GM18517 (cell line): ENCODE data around the gene ADGRL2.

Experiments used
- ATAC-seq: cut with Tn5 transposase; IDR thresholded peaks from one replicate; pipeline ENCODE4 v1.9.1; 2021; ENCODE audit warnings: mild to moderate bottlenecking, moderate library complexity; ENCODE audit not compliant: unreplicated experiment

Gene ADGRL2

GRCh38 chr1:81976539-81976938, 175.8 kb downstream of the ADGRL2 start:
- no peak for ATAC-seq

DNA sequence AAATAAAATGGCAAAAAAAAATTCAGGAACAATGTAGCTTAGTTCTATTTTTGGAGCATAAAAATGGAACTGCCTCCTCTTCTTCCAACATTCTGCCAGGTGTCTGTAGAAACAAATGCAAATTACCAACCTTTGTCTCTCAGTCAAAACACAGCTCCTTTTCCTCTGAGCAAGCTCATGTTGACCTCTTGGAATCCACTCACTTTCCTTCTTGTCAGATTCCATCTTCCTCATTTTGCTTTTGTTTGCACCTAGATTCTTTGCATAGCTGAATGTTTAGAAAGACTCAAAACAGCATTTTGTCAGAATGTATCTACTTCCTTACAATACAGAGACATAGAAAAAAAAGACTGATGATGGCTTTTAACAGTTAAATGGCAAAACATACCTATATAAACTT, 178.2 kb downstream of the ADGRL2 start:
- ATAC-seq = no peak

DNA sequence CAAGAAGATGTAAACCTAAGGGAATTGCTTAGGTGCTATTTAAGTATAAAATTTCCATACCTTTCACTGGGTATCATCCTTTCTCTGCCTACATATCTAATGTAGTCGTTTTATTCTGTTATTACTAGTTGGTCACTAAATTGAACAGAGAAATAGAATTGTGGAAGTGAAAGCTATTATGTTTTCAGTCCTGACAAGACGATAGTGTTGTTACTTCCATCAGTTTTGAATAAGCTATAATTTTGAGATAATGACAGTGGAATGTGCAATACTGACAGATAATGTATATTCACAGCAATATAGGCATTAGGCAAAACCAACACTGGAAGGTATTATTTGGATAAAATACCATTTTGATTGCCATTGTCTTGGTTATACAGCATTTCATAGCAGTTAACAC, 181.8 kb downstream of the ADGRL2 start:
- no peak for ATAC-seq

DNA sequence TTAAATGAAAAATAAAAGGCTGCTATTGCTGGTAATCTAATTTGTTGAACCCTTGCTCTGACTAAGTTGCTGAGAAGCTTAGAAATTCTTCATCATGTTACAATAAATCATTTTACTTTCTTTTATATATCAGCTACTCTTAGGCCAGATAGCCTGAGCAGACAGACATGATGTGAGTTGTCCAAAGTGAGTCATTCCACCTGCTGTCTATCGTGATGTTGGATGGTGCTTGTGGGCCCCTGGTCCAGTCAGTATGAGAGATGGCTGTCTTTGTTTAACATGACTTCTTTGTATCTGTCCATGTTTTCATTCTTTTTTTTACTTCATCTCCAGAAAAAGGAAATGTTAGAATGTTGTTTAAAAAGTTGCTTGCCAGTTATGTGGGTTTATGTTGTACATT, 188.8 kb downstream of the ADGRL2 start:
- no peak for ATAC-seq

DNA sequence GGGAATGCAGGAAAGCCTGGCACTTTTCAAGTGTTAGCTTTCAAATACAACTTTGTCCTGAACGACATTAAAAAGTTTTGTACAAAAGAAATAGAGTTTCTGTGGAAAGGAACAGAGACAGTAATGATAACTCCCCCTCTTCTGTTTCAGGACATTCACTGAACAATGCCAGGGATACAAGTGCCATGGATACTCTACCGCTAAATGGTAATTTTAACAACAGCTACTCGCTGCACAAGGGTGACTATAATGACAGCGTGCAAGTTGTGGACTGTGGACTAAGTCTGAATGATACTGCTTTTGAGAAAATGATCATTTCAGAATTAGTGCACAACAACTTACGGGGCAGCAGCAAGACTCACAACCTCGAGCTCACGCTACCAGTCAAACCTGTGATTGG, 189.5 kb downstream of the ADGRL2 start:
- ATAC-seq = no peak

DNA sequence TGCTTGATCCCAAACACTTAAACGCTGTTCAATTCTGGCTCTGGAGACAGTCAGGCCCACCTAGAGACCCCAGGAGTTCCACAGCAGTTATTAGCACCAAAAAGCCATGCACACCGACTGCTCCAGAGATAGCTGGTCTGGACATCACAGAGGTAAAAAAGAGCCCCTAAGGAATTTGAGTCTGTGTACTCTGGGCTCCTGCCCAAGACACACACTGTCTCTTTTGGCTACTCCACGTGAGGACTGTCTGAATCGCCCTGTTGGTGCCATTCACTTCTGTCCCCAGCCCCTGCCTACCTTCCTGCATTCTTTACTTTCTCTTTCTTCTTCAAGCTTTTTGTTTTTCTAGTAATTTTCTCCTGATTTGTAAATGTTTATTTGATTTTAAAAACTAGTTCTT, 197.4 kb downstream of the ADGRL2 start:
- ATAC-seq = no peak

GRCh38 chr1:81999364-81999763, 198.6 kb downstream of the ADGRL2 start:
- ATAC-seq = no peak

- no peak for ATAC-seq
These were observed 199.5 kb downstream of the ADGRL2 start for GRCh38 chr1:82000221-82000620.

GRCh38 chr1:82001345-82001744, 200.6 kb downstream of the ADGRL2 start:
- ATAC-seq = no peak

GRCh38 chr1:82007804-82008203, 207.1 kb downstream of the ADGRL2 start:
- ATAC-seq = no peak

DNA sequence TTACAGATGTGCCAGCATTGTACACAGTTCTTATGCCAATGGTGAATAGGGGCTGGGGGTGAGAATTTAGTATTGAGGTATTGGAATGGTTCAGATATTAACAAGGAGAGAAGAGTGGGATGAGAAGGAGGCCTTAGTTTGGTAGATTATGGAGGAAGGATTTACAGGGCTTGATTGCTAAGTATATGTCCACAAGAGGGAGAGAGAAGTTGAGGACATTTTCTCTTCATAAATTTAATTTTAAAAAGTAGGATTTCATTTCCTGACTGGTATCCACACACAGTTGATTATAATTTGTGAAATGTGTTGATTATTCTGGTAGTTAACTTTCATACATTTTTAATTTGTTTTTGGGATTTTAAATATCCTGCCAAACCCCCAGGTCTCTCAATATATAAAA, 213.0 kb downstream of the ADGRL2 start:
- ATAC-seq = no peak

DNA sequence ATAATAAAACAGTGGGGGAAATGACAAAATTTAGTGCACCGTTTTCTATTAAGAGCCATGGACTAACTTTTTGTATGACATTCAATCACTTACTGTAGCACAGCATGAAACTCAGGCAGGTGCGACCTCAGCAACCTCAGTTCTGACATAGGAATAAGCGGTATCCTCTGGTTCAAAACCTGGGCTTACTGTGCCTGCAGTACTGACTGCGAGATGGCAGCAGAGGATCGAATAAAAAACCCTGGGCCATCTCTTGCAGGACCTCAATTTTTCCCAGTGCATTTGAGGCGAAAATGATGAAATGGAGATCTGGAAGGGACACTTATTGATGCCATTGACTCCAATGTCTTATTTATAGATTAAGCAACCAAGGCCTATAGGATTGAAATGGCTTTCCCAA, 214.7 kb downstream of the ADGRL2 start:
- no peak for ATAC-seq

DNA sequence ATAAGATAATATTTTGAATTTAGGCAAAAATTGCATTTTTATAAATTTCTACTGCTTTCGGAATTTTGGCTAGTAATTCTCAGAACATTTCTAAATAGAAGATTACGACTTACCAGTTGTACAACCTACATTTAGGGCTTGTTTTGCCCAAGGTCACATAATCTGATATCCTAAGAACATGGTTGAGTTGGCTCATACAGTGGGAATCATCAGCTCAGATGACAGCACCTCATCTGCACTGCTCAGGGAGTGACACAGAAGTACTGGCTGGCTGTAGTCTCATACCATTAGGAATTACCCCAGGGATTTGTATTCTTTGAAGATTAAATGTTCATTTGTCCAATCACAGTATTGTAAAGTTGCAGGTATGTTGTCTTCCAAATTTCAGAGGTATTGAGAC, 217.6 kb downstream of the ADGRL2 start:
- ATAC-seq = no peak

GRCh38 chr1:82019508-82019907, 218.8 kb downstream of the ADGRL2 start:
- ATAC-seq = no peak

DNA sequence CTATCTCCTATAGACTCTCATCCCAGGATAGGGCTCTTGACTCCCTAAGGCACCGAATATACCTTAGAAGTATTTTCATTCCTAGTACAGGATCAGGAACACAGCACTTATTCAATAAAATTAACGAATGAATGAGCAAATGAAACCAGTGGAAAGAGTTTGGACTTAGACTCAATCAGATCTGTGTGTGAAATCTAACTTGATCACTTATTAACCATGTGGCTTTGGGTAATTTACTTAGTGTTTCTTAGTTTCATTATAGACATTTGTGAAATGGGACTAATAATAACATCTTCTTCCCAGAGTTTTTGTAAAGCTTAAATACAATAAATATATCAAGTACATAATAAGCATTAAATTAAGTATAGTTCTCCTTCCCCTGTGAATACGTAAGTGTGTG, 230.1 kb downstream of the ADGRL2 start:
- ATAC-seq = no peak

GRCh38 chr1:82032068-82032467, 231.3 kb downstream of the ADGRL2 start:
- ATAC-seq = no peak

- ATAC-seq = no peak
These were observed 234.1 kb downstream of the ADGRL2 start for GRCh38 chr1:82034812-82035211.
